Activated naive CD8-positive, alpha-beta T cell treated with anti-CD3 and anti-CD28 coated beads, Interleukin-2, amount 10 ng/mL, durations not matched to agents 7 days and 5 days (primary cell): Measurements from ENCODE around the gene ZNF644. TPM values are rescaled to one million over a fixed set of nuclear protein-coding genes. Genes with fewer than 3 reads are reported as not detected.

ENCODE experiments used
- ATAC-seq: fragments of 150-1000 bp; cut with Tn5 transposase; one replicate; pipeline ENCODE4 v1.10.0; 2021; ENCODE audit warnings: low read depth, moderate library complexity
- POLR2A ChIA-PET: fragments of 350-600 bp; sonication (Branson Sonifier 250); formaldehyde crosslinking; loops from one replicate; lab custom pipeline; 2021; ENCODE audit warnings: antibody characterized with exemption; lab: Charles Lee
- DNase-seq: peaks from one replicate; pipeline ENCODE4 v3.0.0; 2021
- H3K27ac Mint-ChIP-seq: one replicate; pipeline ENCODE4 v1.8.0; 2022; ENCODE audit warnings: mild to moderate bottlenecking, mixed read lengths
- H3K27me3 Mint-ChIP-seq: one replicate; pipeline ENCODE4 v1.8.0; 2022; ENCODE audit warnings: mild to moderate bottlenecking, moderate library complexity, mixed read lengths
- H3K36me3 Mint-ChIP-seq: one replicate; pipeline ENCODE4 v1.8.0; 2021; ENCODE audit warnings: mild to moderate bottlenecking, mixed read lengths
- H3K4me1 Mint-ChIP-seq: one replicate; pipeline ENCODE4 v1.8.0; 2021; ENCODE audit warnings: mixed read lengths
- H3K4me3 Mint-ChIP-seq: one replicate; pipeline ENCODE4 v1.8.0; 2022; ENCODE audit warnings: mild to moderate bottlenecking, moderate library complexity, mixed read lengths
- H3K9me3 Mint-ChIP-seq: one replicate; pipeline ENCODE4 v1.8.0; 2021; ENCODE audit warnings: mixed read lengths
- total RNA-seq, 2 experiments: library from RNA; stranded (reverse); gene quantifications; one replicate each; pipeline ENCODE4 v1.2.3, GENCODE V29; 2021

ZNF644 gene
- total RNA-seq, 2 experiments from 2014 or later, result 53.1 to 55.5 TPM

- DNase-seq (no peak), ATAC-seq (no peak)
- H3K4me1 Mint-ChIP-seq, result peaks cover 55% of the 10 kb centered on the region
- H3K27me3 Mint-ChIP-seq, result no peaks in the 10 kb centered on the region
- peaks cover 29% of the 10 kb centered on the region for H3K36me3 Mint-ChIP-seq
- no peak overlapping the region for H3K27ac Mint-ChIP-seq
- POLR2A ChIA-PET, result no interaction called here
- no peak overlapping the region for H3K4me3 Mint-ChIP-seq
- no peaks in the 10 kb centered on the region for H3K9me3 Mint-ChIP-seq
Measured at GRCh38 chr1:91015358-91015780, 6.5 kb downstream of the ZNF644 start.

GRCh38 chr1:91014475-91014874 is 7.4 kb downstream of the ZNF644 start:
- peaks cover 32% of the 10 kb centered on the region for H3K36me3 Mint-ChIP-seq
- no peaks in the 10 kb centered on the region for H3K9me3 Mint-ChIP-seq
- no peak overlapping the region for H3K27ac Mint-ChIP-seq
- H3K4me1 Mint-ChIP-seq, result peaks cover 49% of the 10 kb centered on the region
- H3K27me3 Mint-ChIP-seq, result no peaks in the 10 kb centered on the region
- POLR2A ChIA-PET, result no interaction called here
- ATAC-seq, result no peak
- DNase-seq, result no peak
- H3K4me3 Mint-ChIP-seq, result no peak overlapping the region

GRCh38 chr1:91013302-91013701 is 8.5 kb downstream of the ZNF644 start:
- Mint-ChIP-seq H3K27ac (no peak overlapping the region), H3K27me3 (no peaks in the 10 kb centered on the region), H3K4me1 (peaks cover 41% of the 10 kb centered on the region), H3K36me3 (peaks cover 36% of the 10 kb centered on the region), H3K4me3 (no peak overlapping the region), H3K9me3 (no peaks in the 10 kb centered on the region)
- ATAC-seq, result no peak
- no peak for DNase-seq
- POLR2A ChIA-PET, result no interaction called here

GRCh38 chr1:91012196-91012595 is 9.6 kb downstream of the ZNF644 start:
- H3K27me3 Mint-ChIP-seq, result no peaks in the 10 kb centered on the region
- no peak overlapping the region for H3K4me3 Mint-ChIP-seq
- no peak for DNase-seq
- ATAC-seq, result no peak
- POLR2A ChIA-PET, result interaction anchor here (0.9 kb wide), 1 partner anchor 10 kb away, joined by 4 read pairs; the partner anchor contains the start of gene ZNF644
- peaks cover 44% of the 10 kb centered on the region for H3K36me3 Mint-ChIP-seq
- no peaks in the 10 kb centered on the region for H3K9me3 Mint-ChIP-seq
- no peak overlapping the region for H3K27ac Mint-ChIP-seq
- H3K4me1 Mint-ChIP-seq, result peaks cover 35% of the 10 kb centered on the region

- peaks cover 46% of the 10 kb centered on the region for H3K36me3 Mint-ChIP-seq
- no peak overlapping the region for H3K27ac Mint-ChIP-seq
- H3K4me3 Mint-ChIP-seq, result no peak overlapping the region
- ATAC-seq (no peak), DNase-seq (no peak)
- H3K27me3 Mint-ChIP-seq, result no peaks in the 10 kb centered on the region
- H3K9me3 Mint-ChIP-seq, result no peaks in the 10 kb centered on the region
- POLR2A ChIA-PET, result interaction anchor here (0.9 kb wide), 1 partner anchor 10 kb away, joined by 4 read pairs; the partner anchor contains the start of gene ZNF644
- H3K4me1 Mint-ChIP-seq, result peaks cover 37% of the 10 kb centered on the region
Measured at GRCh38 chr1:91011726-91012125, 10.1 kb downstream of the ZNF644 start.

- Mint-ChIP-seq H3K27me3 (no peaks in the 10 kb centered on the region), H3K36me3 (peaks cover 57% of the 10 kb centered on the region), H3K4me3 (no peak overlapping the region), H3K4me1 (peaks cover 41% of the 10 kb centered on the region), H3K9me3 (peaks cover 8% of the 10 kb centered on the region), H3K27ac (no peak overlapping the region)
- no peak for ATAC-seq
- no peak for DNase-seq
- POLR2A ChIA-PET, result no interaction called here
Measured at GRCh38 chr1:91007827-91008226, 14.0 kb downstream of the ZNF644 start.

GRCh38 chr1:91007092-91007491 is 14.7 kb downstream of the ZNF644 start:
- Mint-ChIP-seq H3K9me3 (peaks cover 10% of the 10 kb centered on the region), H3K36me3 (peaks cover 63% of the 10 kb centered on the region), H3K4me1 (peaks cover 35% of the 10 kb centered on the region), H3K4me3 (no peak overlapping the region), H3K27ac (no peak overlapping the region), H3K27me3 (no peaks in the 10 kb centered on the region)
- ATAC-seq (no peak), DNase-seq (no peak)
- POLR2A ChIA-PET, result interaction anchor here (0.9 kb wide), 1 partner anchor 15 kb away, joined by 10 read pairs; the partner anchor contains the start of gene ZNF644

GRCh38 chr1:91006113-91006908 is 15.5 kb downstream of the ZNF644 start:
- DNase-seq, result no peak
- Mint-ChIP-seq H3K27me3 (no peaks in the 10 kb centered on the region), H3K9me3 (peaks cover 17% of the 10 kb centered on the region), H3K4me1 (peaks cover 27% of the 10 kb centered on the region), H3K27ac (no peak overlapping the region), H3K4me3 (no peak overlapping the region), H3K36me3 (peaks cover 65% of the 10 kb centered on the region)
- POLR2A ChIA-PET, result interaction anchor here (0.9 kb wide), 1 partner anchor 15 kb away, joined by 10 read pairs; the partner anchor contains the start of gene ZNF644
- no peak for ATAC-seq

GRCh38 chr1:91005285-91005684 is 16.6 kb downstream of the ZNF644 start:
- H3K9me3 Mint-ChIP-seq, result peaks cover 20% of the 10 kb centered on the region
- H3K36me3 Mint-ChIP-seq, result peaks cover 67% of the 10 kb centered on the region

GRCh38 chr1:91004145-91004544 is 17.7 kb downstream of the ZNF644 start:
- Mint-ChIP-seq H3K36me3 (peaks cover 71% of the 10 kb centered on the region), H3K27ac (no peak overlapping the region), H3K4me3 (no peak overlapping the region), H3K9me3 (peaks cover 21% of the 10 kb centered on the region), H3K4me1 (peaks cover 31% of the 10 kb centered on the region), H3K27me3 (no peaks in the 10 kb centered on the region)
- POLR2A ChIA-PET, result no interaction called here
- DNase-seq, result no peak
- no peak for ATAC-seq

More at GRCh38 chr1:91005285-91005684, 16.6 kb downstream of the ZNF644 start:
- H3K27me3 Mint-ChIP-seq, result no peaks in the 10 kb centered on the region
- H3K4me1 Mint-ChIP-seq, result peaks cover 31% of the 10 kb centered on the region
- H3K27ac Mint-ChIP-seq, result no peak overlapping the region
- ATAC-seq, result no peak
- POLR2A ChIA-PET, result no interaction called here
- DNase-seq, result no peak
- H3K4me3 Mint-ChIP-seq, result no peak overlapping the region

GRCh38 chr1:90996742-90997413 is 25.0 kb downstream of the ZNF644 start:
- POLR2A ChIA-PET, result interaction anchor here (0.9 kb wide), 1 partner anchor 25 kb away, joined by 4 read pairs; the partner anchor contains the start of gene ZNF644
- Mint-ChIP-seq H3K27me3 (no peaks in the 10 kb centered on the region), H3K9me3 (peaks cover 12% of the 10 kb centered on the region), H3K4me1 (peaks cover 8% of the 10 kb centered on the region), H3K4me3 (no peak overlapping the region), H3K36me3 (peaks cover 78% of the 10 kb centered on the region), H3K27ac (no peak overlapping the region)
- no peak for ATAC-seq
- no peak for DNase-seq

- peaks cover 9% of the 10 kb centered on the region for H3K9me3 Mint-ChIP-seq
- peaks cover 5% of the 10 kb centered on the region for H3K4me1 Mint-ChIP-seq
- no peak overlapping the region for H3K27ac Mint-ChIP-seq
- POLR2A ChIA-PET, result no interaction called here
- H3K27me3 Mint-ChIP-seq, result no peaks in the 10 kb centered on the region
- H3K4me3 Mint-ChIP-seq, result no peak overlapping the region
- no peak for ATAC-seq
- peaks cover 83% of the 10 kb centered on the region for H3K36me3 Mint-ChIP-seq
- DNase-seq, result no peak
Measured at GRCh38 chr1:90995311-90995894, 26.4 kb downstream of the ZNF644 start.

GRCh38 chr1:90994461-90994860 is 27.4 kb downstream of the ZNF644 start:
- no peak overlapping the region for H3K27ac Mint-ChIP-seq
- peaks cover 8% of the 10 kb centered on the region for H3K4me1 Mint-ChIP-seq
- no peaks in the 10 kb centered on the region for H3K27me3 Mint-ChIP-seq
- peaks cover 85% of the 10 kb centered on the region for H3K36me3 Mint-ChIP-seq
- H3K9me3 Mint-ChIP-seq, result peaks cover 13% of the 10 kb centered on the region
- POLR2A ChIA-PET, result no interaction called here
- no peak for ATAC-seq
- H3K4me3 Mint-ChIP-seq, result no peak overlapping the region
- no peak for DNase-seq
